ENCODE measurements around the gene NRL. TPM values are rescaled to one million over a fixed set of nuclear protein-coding genes. Genes with fewer than 3 reads are reported as not detected.

Gene NRL
- total and polyA plus RNA-seq, 2 donors from 2014 or later = 4.9 to 5.5 TPM

DNA sequence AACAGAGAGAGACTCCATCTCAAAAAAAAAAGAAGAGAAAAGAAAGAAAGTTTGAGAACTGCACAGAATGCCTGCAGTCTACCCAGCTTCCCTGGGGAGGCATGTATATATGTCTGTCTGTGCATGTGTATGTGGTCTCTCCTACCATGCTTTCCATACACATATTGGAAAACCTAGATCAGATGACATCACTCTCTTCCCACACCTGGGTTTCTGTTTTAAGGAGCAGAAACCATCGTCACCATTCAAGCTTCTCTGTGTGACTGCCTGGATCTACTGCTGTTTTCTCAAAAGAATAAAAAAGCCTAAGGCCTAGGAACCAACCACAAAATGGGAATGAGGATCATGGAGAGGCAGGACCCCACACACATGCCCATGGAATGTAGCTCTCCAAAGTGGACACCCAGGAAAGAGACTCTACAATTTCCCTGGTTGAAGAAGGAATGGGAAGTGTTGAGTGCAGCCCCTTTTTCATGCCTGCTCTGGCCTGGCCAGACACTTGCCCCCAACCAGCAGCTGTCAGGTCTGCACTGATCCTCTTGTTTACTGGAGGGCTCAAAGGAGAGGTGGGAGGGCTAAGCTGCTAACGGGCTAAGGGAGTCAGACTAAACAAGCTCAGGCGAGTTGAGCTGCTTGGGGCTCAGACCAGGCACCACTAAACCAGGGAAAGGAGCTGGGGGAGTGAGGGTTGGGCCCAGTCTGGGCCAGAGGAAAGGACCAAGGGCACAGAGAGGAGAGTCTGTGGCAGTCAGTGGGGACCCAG, 28.4 kb downstream of the NRL start:
- Histone ChIP-seq H3K27ac (ENCODE audit: low read depth in 2 of 2, low read length in 2 of 2) (no peak overlapping the region), H3K4me3 (ENCODE audit: low read length in 3 of 3) (no peak overlapping the region), H3K4me1 (ENCODE audit: control insufficient read depth in 2 of 3, insufficient read depth in 2 of 3, low read depth in 1 of 3, low read length in 3 of 3) (no peaks in the 10 kb centered on the region), H3K27me3 (ENCODE audit: control insufficient read depth, insufficient read depth, low read length) (no peaks in the 10 kb centered on the region), H3K36me3 (ENCODE audit: control insufficient read depth in 2 of 3, insufficient read depth in 3 of 3, low read length in 3 of 3) (no peaks in the 10 kb centered on the region), H3K9me3 (ENCODE audit: control insufficient read depth in 2 of 3, insufficient read depth in 1 of 3, low read length in 3 of 3) (no peaks in the 10 kb centered on the region), H3K9ac (ENCODE audit: low read length in 3 of 3) (no peak overlapping the region)
- DNase-seq (no peak), FAIRE-seq (no peak)
- TF ChIP-seq CTCF (IDR thresholded peaks at IDR 0.05; ENCODE audit: borderline replicate concordance, extremely low read depth, insufficient read depth) = no peak
- intact Hi-C loops (cut with DNase I) = no loop called here

DNA sequence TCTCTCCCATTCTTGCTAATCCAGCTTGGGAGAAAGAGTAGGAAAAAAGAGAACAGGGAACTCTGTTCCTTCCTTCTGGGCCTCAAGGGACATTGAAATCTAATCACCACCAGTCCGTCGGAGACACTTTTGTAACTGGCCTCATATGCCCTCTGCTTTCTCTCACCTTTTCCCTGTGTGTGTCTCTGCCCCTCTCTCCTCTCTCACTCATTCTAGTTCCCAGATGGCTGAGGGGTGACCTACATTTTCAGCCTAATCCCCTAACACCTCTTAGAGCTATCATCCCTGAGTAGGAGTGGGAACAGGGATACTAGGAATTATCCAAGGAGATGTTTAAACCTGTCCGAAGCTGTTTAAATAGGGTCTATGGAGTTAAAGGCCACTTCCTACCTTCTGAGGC, 29.5 kb downstream of the NRL start:
- TF ChIP-seq CTCF (IDR thresholded peaks at IDR 0.05; ENCODE audit: borderline replicate concordance, extremely low read depth, insufficient read depth) = no peak
- DNase-seq = no peak
- FAIRE-seq = no peak
- Histone ChIP-seq H3K4me1 (ENCODE audit: control insufficient read depth in 2 of 3, insufficient read depth in 2 of 3, low read depth in 1 of 3, low read length in 3 of 3) (peaks cover 3 to 5% (median 3%) of the 10 kb centered on the region in 3 donors), H3K36me3 (ENCODE audit: control insufficient read depth in 2 of 3, insufficient read depth in 3 of 3, low read length in 3 of 3) (no peaks in the 10 kb centered on the region), H3K27me3 (ENCODE audit: control insufficient read depth, insufficient read depth, low read length) (no peaks in the 10 kb centered on the region), H3K4me3 (ENCODE audit: low read length in 3 of 3) (no peak overlapping the region), H3K9me3 (ENCODE audit: control insufficient read depth in 2 of 3, insufficient read depth in 1 of 3, low read length in 3 of 3) (no peaks in the 10 kb centered on the region), H3K9ac (ENCODE audit: low read length in 3 of 3) (no peak overlapping the region), H3K27ac (ENCODE audit: low read depth in 2 of 2, low read length in 2 of 2) (no peak overlapping the region)
- intact Hi-C loops (cut with DNase I) = no loop called here

- FAIRE-seq = no peak
Measured at GRCh38 chr14:24084440-24084839, 30.3 kb downstream of the NRL start.

More at GRCh38 chr14:24084440-24084839, 30.3 kb downstream of the NRL start:
- no peak overlapping the region for H3K27ac ChIP-seq (ENCODE audit: low read depth in 2 of 2, low read length in 2 of 2)
- no peak overlapping the region for H3K9ac ChIP-seq (ENCODE audit: low read length in 3 of 3)
- H3K27me3 ChIP-seq (ENCODE audit: control insufficient read depth, insufficient read depth, low read length) = no peaks in the 10 kb centered on the region
- H3K4me3 ChIP-seq (ENCODE audit: low read length in 3 of 3) = no peak overlapping the region
- intact Hi-C loops (cut with DNase I) = no loop called here
- no peak for TF ChIP-seq CTCF (IDR thresholded peaks at IDR 0.05; ENCODE audit: borderline replicate concordance, extremely low read depth, insufficient read depth)
- no peaks in the 10 kb centered on the region for H3K9me3 ChIP-seq (ENCODE audit: control insufficient read depth in 2 of 3, insufficient read depth in 1 of 3, low read length in 3 of 3)
- H3K4me1 ChIP-seq (ENCODE audit: control insufficient read depth in 2 of 3, insufficient read depth in 2 of 3, low read depth in 1 of 3, low read length in 3 of 3) = peaks cover 3 to 5% (median 5%) of the 10 kb centered on the region in 3 donors
- DNase-seq = no peak
- H3K36me3 ChIP-seq (ENCODE audit: control insufficient read depth in 2 of 3, insufficient read depth in 3 of 3, low read length in 3 of 3) = no peaks in the 10 kb centered on the region
